ENCODE results near the gene PLEKHG3. TPM values are rescaled to one million over a fixed set of nuclear protein-coding genes. Genes with fewer than 3 reads are reported as not detected.

PLEKHG3 gene
- total and polyA plus RNA-seq, 2 of the 4 experiments (the other 2 are of a cell fraction): 8.2 to 8.4 TPM

DNA sequence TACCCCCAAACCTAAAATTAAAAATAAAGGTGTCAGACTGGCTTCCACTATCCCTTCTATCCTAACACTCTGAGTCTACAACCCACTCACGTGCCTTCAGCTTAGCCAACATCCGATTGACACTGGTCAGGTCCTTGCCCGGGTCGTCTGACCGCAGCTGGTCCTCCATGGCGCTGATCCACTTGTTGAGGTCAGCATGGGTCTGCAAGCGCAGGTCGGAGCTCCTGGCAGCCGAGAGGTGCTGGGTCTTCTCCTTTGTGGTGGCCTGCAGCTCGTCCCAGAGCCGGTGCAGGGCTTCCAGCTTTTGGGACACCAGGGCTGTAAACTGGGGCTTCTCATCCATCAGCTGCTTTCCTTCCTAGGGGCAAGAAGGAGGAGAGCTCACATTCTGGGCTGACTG is 78.0 kb downstream of the PLEKHG3 start:
- Histone ChIP-seq H3K18ac (ENCODE audit: low read depth, low read length) (no peak overlapping the region), H3K79me1 (ENCODE audit: low read depth in 1 of 2, low read length in 2 of 2) (no peaks in the 10 kb centered on the region), H3K23ac (ENCODE audit: low read depth, low read length) (no peak overlapping the region), H3K27me3 (ENCODE audit: control insufficient read depth, insufficient read depth, low read length) (peaks cover 4% of the 10 kb centered on the region), H4K20me1 (ENCODE audit: insufficient read depth, low read length) (no peaks in the 10 kb centered on the region), H3K4me2 (ENCODE audit: low read depth, low read length) (no peak overlapping the region), H4K91ac (ENCODE audit: insufficient read depth, low read depth, low read length) (no peak overlapping the region), H3K36me3 (ENCODE audit: control insufficient read depth, insufficient read depth, low read length) (no peaks in the 10 kb centered on the region), H4K8ac (ENCODE audit: low read depth in 2 of 2, low read length in 2 of 2) (no peak overlapping the region), H2AFZ (replicated peaks; ENCODE audit: low read length, poor library complexity) (no peak overlapping the region), H2BK15ac (ENCODE audit: low read depth, low read length) (no peak overlapping the region), H3K4me1 (ENCODE audit: control insufficient read depth, insufficient read depth, low read length) (peaks cover 4% of the 10 kb centered on the region; the same call in 1 of the 2 replicates), H3K14ac (replicated peaks; ENCODE audit: low read depth, low read length) (no peak overlapping the region), H4K5ac (ENCODE audit: low read depth, low read length) (no peak overlapping the region), H2AK5ac (ENCODE audit: low read depth, low read length) (no peak overlapping the region), H3K9me3 (ENCODE audit: control insufficient read depth, insufficient read depth, low read length) (no peaks in the 10 kb centered on the region), H3K4me3 (ENCODE audit: insufficient read depth, low read depth, low read length) (no peak overlapping the region), H2BK120ac (ENCODE audit: low read depth, low read length) (no peak overlapping the region), H3K4ac (ENCODE audit: low read depth, low read length) (no peak overlapping the region), H3K56ac (ENCODE audit: extremely low read depth, insufficient read depth, low read length) (no peak overlapping the region), H3K9me1 (ENCODE audit: insufficient read depth, low read length) (no peaks in the 10 kb centered on the region), H3K9ac (ENCODE audit: low read depth, low read length) (no peak overlapping the region), H2AK9ac (replicated peaks; ENCODE audit: low read depth, low read length, poor library complexity) (no peak overlapping the region), H2BK20ac (ENCODE audit: low read depth, low read length) (no peak overlapping the region), H3K27ac (ENCODE audit: insufficient read depth, low read length) (no peak overlapping the region), H2BK5ac (ENCODE audit: low read depth, low read length, poor library complexity, severe bottlenecking) (no peak overlapping the region)
- TF ChIP-seq, protein P1, sequence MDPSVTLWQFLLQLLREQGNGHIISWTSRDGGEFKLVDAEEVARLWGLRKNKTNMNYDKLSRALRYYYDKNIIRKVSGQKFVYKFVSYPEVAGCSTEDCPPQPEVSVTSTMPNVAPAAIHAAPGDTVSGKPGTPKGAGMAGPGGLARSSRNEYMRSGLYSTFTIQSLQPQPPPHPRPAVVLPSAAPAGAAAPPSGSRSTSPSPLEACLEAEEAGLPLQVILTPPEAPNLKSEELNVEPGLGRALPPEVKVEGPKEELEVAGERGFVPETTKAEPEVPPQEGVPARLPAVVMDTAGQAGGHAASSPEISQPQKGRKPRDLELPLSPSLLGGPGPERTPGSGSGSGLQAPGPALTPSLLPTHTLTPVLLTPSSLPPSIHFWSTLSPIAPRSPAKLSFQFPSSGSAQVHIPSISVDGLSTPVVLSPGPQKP (IDR thresholded peaks at IDR 0.05; ENCODE audit: borderline replicate concordance, low read depth, low read length): no peak
- TF ChIP-seq MAZ (IDR thresholded peaks at IDR 0.05; ENCODE audit: borderline replicate concordance, low read depth, low read length) (no peak), POLR2A (IDR thresholded peaks at IDR 0.05; ENCODE audit: low read depth, low read length) (no peak), USF2 (IDR thresholded peaks at IDR 0.05; ENCODE audit: low read depth, low read length) (no peak), RFX5 (IDR thresholded peaks at IDR 0.05; ENCODE audit: low read depth, low read length) (no peak), NFE2L2 (IDR thresholded peaks at IDR 0.05; ENCODE audit: low read depth, low read length) (no peak), CEBPB (IDR thresholded peaks at IDR 0.05; ENCODE audit: low read depth, low read length) (no peak), CHD1 (IDR thresholded peaks at IDR 0.05; ENCODE audit: low read depth, low read length) (no peak)
- TF ChIP-seq, protein P2, sequence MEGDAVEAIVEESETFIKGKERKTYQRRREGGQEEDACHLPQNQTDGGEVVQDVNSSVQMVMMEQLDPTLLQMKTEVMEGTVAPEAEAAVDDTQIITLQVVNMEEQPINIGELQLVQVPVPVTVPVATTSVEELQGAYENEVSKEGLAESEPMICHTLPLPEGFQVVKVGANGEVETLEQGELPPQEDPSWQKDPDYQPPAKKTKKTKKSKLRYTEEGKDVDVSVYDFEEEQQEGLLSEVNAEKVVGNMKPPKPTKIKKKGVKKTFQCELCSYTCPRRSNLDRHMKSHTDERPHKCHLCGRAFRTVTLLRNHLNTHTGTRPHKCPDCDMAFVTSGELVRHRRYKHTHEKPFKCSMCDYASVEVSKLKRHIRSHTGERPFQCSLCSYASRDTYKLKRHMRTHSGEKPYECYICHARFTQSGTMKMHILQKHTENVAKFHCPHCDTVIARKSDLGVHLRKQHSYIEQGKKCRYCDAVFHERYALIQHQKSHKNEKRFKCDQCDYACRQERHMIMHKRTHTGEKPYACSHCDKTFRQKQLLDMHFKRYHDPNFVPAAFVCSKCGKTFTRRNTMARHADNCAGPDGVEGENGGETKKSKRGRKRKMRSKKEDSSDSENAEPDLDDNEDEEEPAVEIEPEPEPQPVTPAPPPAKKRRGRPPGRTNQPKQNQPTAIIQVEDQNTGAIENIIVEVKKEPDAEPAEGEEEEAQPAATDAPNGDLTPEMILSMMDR (conservative IDR thresholded peaks at IDR 0.05; ENCODE audit: low read depth, low read length): no peak
- no peak for DNase-seq
- CTCF ChIA-PET: no interaction called here
- POLR2A ChIA-PET (ENCODE audit: unreplicated experiment): no interaction called here
- no peak for ATAC-seq (ENCODE audit: low read depth)
- intact Hi-C loops (cut with micrococcal nuclease) (no loop called here), in situ Hi-C loops (cut with MboI; ENCODE audit: low sequenced_read_pairs) (no loop called here), dilution Hi-C loops (cut with HindIII; ENCODE audit: low sequenced_read_pairs, unreplicated experiment) (no loop called here)
- WGBS, 2 experiments (ENCODE audit: extremely low coverage in 2 of 2, insufficient read length in 1 of 2): 75% methylated on average over 5 of the region's 11 CpGs; no CpG with 5 or more reads in 1 of the 2 experiments
- no TSS peak for BruUV-seq (replicated peaks)
